NB4 (cell line): ENCODE results near the gene IL25.

Source experiments
- DNase-seq: peaks from one replicate; pipeline ENCODE4 v3.0.0; 2010; ENCODE audit warnings: low read depth
- H3K4me3 ChIP-seq: one replicate; pipeline ENCODE4 v1.5.1; 2011; ENCODE audit warnings: mild to moderate bottlenecking, low read depth, low read length, moderate library complexity
- CTCF ChIP-seq: IDR thresholded peaks from one replicate; pipeline ENCODE4 v1.5.1; 2012; ENCODE audit warnings: low read depth, low read length
- MAX ChIP-seq: IDR thresholded peaks from 2 replicates; pipeline ENCODE4 v1.6.1; 2011; ENCODE audit warnings: low read depth, low read length
- MYC ChIP-seq: IDR thresholded peaks from 2 replicates; pipeline ENCODE4 v1.6.1; 2011; ENCODE audit warnings: low read depth, low read length
- POLR2A ChIP-seq: IDR thresholded peaks from 2 replicates; pipeline ENCODE4 v1.6.1; 2011; ENCODE audit warnings: mild to moderate bottlenecking; ENCODE audit not compliant: insufficient read length; ENCODE audit errors: extremely low read depth

IL25 gene

GRCh38 chr14:23361320-23361719 is 11.3 kb upstream of the IL25 start:
- no peak for TF ChIP-seq MAX
- no peak for TF ChIP-seq MYC
- TF ChIP-seq POLR2A = no peak
- no peak for TF ChIP-seq CTCF
- H3K4me3 ChIP-seq = no peak overlapping the region
- DNase-seq = no peak

GRCh38 chr14:23361763-23362162 is 10.8 kb upstream of the IL25 start:
- no peak for TF ChIP-seq MYC
- TF ChIP-seq CTCF = no peak
- no peak for DNase-seq
- H3K4me3 ChIP-seq = no peak overlapping the region

- TF ChIP-seq MAX (no peak), POLR2A (no peak), CTCF (no peak), MYC (no peak)
- H3K4me3 ChIP-seq = no peak overlapping the region
- peak; percentile 16 for DNase-seq
These were observed 10.4 kb upstream of the IL25 start for GRCh38 chr14:23362200-23362599.

GRCh38 chr14:23364164-23365035 is 8.2 kb upstream of the IL25 start:
- DNase-seq = no peak
- H3K4me3 ChIP-seq = no peak overlapping the region
- TF ChIP-seq CTCF (no peak), MYC (no peak), POLR2A (no peak), MAX (no peak)

GRCh38 chr14:23365036-23365731 is 7.4 kb upstream of the IL25 start, which contains the start of gene EFS:
Gene EFS, minus strand, starts transcription at chr14:23365172. Its CDS starts 147 bp downstream, at chr14:23365025.
- TF ChIP-seq POLR2A (no peak), MYC (no peak), MAX (no peak), CTCF (no peak)
- no peak within 1 kb of the TSS for H3K4me3 ChIP-seq
- no peak for DNase-seq
